Stimulated activated naive CD8-positive, alpha-beta T cell treated with anti-CD3 and anti-CD28 coated beads, Interleukin-15, amount 100 ng/mL, for 72 hours (primary cell): Measurements from ENCODE around the gene ZNF385A.

Experiments used
- ATAC-seq: fragments of 150-1000 bp; cut with Tn5 transposase; 2 replicates; pipeline ENCODE4 v1.10.0; 2021; ENCODE audit warnings: mild to moderate bottlenecking, moderate library complexity
- DNase-seq, 2 donors: peaks; one replicate each; pipeline ENCODE4 v3.0.0; 2021 to 2022
- H3K27ac Mint-ChIP-seq, 2 donors: one replicate each; pipeline ENCODE4 v1.8.0; 2022; ENCODE audit warnings: mild to moderate bottlenecking in 2 of 2, mixed read lengths in 2 of 2, moderate library complexity in 2 of 2
- H3K27me3 Mint-ChIP-seq: one replicate; pipeline ENCODE4 v1.8.0; 2022; ENCODE audit warnings: mixed read lengths
- H3K4me1 Mint-ChIP-seq: one replicate; pipeline ENCODE4 v1.8.0; 2022; ENCODE audit warnings: mild to moderate bottlenecking, mixed read lengths
- H3K4me3 Mint-ChIP-seq, 2 donors: one replicate each; pipeline ENCODE4 v1.8.0; 2022; ENCODE audit warnings: mild to moderate bottlenecking in 2 of 2, mixed read lengths in 2 of 2, moderate library complexity in 1 of 2
- H3K9me3 Mint-ChIP-seq, 2 donors: one replicate each; pipeline ENCODE4 v1.8.0; 2022; ENCODE audit warnings: mixed read lengths in 2 of 2

Gene ZNF385A, protein sequence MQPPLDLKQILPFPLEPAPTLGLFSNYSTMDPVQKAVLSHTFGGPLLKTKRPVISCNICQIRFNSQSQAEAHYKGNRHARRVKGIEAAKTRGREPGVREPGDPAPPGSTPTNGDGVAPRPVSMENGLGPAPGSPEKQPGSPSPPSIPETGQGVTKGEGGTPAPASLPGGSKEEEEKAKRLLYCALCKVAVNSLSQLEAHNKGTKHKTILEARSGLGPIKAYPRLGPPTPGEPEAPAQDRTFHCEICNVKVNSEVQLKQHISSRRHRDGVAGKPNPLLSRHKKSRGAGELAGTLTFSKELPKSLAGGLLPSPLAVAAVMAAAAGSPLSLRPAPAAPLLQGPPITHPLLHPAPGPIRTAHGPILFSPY

DNA sequence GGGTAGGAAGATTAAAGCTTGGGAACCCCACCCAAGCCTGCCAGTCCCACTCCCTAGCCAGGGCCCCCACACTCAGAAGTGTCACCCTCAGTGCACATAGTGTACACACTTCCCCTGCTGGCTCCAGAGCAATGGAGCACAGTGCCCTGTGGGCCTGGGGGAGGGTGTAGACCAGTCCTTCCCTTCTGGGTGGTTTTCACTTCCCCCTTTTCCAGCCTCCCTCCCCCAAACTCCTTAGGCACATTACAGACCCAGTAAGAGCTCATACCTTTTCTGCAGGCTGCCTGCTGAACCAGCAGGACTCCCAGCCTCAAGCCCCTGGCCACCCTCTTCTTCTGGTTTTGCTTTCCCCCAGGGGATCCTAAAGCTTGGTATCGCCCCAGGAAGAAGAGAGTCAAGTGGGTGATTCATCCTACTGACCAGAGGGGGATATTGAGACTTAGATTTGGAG lies at the start of gene ZNF385A:
ZNF385A (minus strand) TSS at position 143 of the 451 bp plus-strand sequence. CDS start 219 bp downstream, outside the sequence.
- ATAC-seq (no peak), DNase-seq (no peak)
- H3K27ac Mint-ChIP-seq = peak within 1 kb of the TSS in 1 of 2 donors; percentile 17
- no peaks in the 10 kb centered on the region for H3K27me3 Mint-ChIP-seq
- H3K4me3 Mint-ChIP-seq = no peak within 1 kb of the TSS
- peaks cover 11% of the 10 kb centered on the region for H3K4me1 Mint-ChIP-seq
- no peaks in the 10 kb centered on the region for H3K9me3 Mint-ChIP-seq

DNA sequence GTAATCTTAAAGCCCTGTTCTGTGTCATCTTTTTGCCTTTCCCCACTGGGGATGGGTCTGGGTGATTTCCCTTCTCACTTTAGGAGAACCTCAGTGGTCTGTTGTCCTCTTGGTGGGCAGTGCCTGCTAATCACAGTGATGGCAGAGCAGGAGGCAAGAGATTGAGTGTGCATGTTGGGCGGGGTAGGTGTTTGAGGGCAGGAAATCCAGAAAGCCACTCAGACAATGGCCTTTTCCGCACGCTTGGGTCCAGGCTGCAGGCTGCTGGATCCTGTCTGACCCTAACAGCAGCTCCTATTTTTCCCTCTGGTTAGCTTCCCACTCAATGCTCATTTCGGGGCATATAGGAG lies 48.3 kb upstream of the ZNF385A start:
- Mint-ChIP-seq H3K4me3 (no peak overlapping the region), H3K27ac (no peak overlapping the region), H3K27me3 (no peaks in the 10 kb centered on the region), H3K4me1 (peaks cover 46% of the 10 kb centered on the region), H3K9me3 (no peaks in the 10 kb centered on the region)
- DNase-seq (no peak), ATAC-seq (peak; percentile 15)

- peak; percentile 30 for ATAC-seq
- Mint-ChIP-seq H3K27ac (peak overlapping the region in 1 of 2 donors; percentile 7), H3K27me3 (no peaks in the 10 kb centered on the region), H3K9me3 (no peaks in the 10 kb centered on the region), H3K4me3 (peak overlapping the region in 1 of 2 donors; percentile 29), H3K4me1 (peaks cover 42% of the 10 kb centered on the region)
- DNase-seq = no peak
These were observed 47.6 kb upstream of the ZNF385A start for GRCh38 chr12:54431911-54432814.

DNA sequence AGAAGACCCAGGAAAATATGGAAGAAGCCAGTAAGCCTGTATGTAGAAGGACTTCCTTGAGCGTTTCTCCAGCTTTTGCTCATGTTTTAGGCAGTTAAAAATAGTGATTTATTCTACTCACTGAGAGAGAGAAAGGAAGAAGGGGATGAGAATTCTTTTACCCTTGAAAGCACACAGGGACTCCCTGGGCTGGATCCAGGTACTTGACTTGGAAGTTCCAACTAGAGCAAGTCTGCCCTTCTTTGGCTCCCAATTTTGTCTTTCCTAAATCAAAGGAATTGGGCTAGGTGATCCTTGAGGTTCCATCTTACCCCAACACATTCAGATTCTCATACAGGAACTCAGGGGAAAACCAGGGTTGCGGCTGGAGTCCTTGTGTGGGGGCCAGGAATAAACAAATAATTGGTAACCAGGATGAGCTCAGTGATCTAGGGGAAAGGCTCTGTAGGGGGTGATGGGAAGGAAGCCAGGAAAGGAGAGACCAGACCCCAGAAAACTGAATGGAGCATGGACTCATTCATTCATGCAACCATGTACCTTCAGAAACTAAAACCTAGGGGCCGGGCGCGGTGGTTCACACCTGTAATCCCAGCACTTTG lies 46.0 kb upstream of the ZNF385A start:
- H3K4me1 Mint-ChIP-seq = peaks cover 41% of the 10 kb centered on the region
- H3K27me3 Mint-ChIP-seq = no peaks in the 10 kb centered on the region
- no peaks in the 10 kb centered on the region for H3K9me3 Mint-ChIP-seq
- no peak overlapping the region for H3K4me3 Mint-ChIP-seq
- no peak for ATAC-seq
- H3K27ac Mint-ChIP-seq = no peak overlapping the region
- DNase-seq = no peak

- Mint-ChIP-seq H3K4me3 (no peak overlapping the region), H3K27ac (no peak overlapping the region), H3K9me3 (no peaks in the 10 kb centered on the region), H3K27me3 (no peaks in the 10 kb centered on the region), H3K4me1 (peaks cover 41% of the 10 kb centered on the region)
- ATAC-seq = no peak
- DNase-seq = no peak
These were observed 44.5 kb upstream of the ZNF385A start for GRCh38 chr12:54429014-54429471.

DNA sequence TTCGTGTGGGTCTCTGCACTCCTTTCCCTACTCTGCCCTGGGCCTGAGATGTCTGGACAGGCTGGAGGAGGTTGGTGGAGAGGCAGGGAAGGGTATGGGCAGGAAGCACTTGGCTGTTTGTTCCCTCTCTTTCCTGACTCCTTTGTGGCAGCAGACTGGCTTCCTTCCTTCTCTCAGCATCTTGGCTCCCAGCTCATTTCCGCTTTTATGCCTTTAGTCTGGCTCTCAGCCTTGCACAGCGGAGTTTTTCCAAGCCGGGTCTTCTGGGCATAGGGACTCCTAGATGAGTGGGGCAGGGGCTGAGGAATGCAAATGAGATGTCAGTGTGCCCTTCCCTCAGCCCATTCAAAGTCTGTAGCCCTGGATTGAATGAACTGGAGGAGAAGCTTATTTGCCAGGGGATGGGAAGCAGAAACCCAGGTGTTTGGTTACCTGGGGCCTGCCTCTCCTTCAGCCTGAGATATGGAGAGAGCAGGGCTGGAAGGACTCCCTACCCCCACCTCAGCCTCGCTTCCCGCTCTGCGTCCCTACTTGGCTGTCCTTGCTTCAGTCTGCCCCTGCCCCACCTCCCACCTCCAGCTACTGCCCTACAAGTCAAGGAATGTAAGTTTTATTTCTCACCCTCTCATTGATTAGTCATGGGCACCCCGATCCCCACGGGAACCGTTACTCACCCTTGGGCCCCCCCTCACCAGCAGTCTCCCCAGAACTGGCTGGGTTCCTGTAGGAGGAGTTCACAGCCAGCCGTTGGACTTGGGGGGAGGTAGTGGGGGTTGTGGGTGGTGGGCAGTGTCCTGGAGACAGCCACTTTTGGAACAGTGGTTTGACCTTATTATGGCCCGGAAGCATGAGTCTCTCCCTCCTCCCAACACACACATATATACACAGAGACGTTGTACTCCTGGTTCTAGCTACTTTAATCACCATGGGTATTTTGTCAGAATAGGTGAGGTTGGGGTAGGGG lies 43.8 kb upstream of the ZNF385A start:
- DNase-seq (no peak), ATAC-seq (peak; percentile 27)
- no peak overlapping the region for H3K27ac Mint-ChIP-seq
- no peak overlapping the region for H3K4me3 Mint-ChIP-seq
- H3K27me3 Mint-ChIP-seq = no peaks in the 10 kb centered on the region
- H3K9me3 Mint-ChIP-seq = no peaks in the 10 kb centered on the region
- H3K4me1 Mint-ChIP-seq = peaks cover 47% of the 10 kb centered on the region

- H3K4me1 Mint-ChIP-seq = peaks cover 42% of the 10 kb centered on the region
- H3K27ac Mint-ChIP-seq = no peak overlapping the region
- DNase-seq (no peak), ATAC-seq (no peak)
- no peak overlapping the region for H3K4me3 Mint-ChIP-seq
- H3K9me3 Mint-ChIP-seq = no peaks in the 10 kb centered on the region
- no peaks in the 10 kb centered on the region for H3K27me3 Mint-ChIP-seq
These were observed 42.6 kb upstream of the ZNF385A start for GRCh38 chr12:54427106-54427505.

GRCh38 chr12:54426690-54427089 lies 42.2 kb upstream of the ZNF385A start:
- no peaks in the 10 kb centered on the region for H3K9me3 Mint-ChIP-seq
- no peak overlapping the region for H3K27ac Mint-ChIP-seq
- H3K27me3 Mint-ChIP-seq = no peaks in the 10 kb centered on the region
- peaks cover 38% of the 10 kb centered on the region for H3K4me1 Mint-ChIP-seq
- DNase-seq (no peak), ATAC-seq (no peak)
- no peak overlapping the region for H3K4me3 Mint-ChIP-seq

GRCh38 chr12:54425702-54426101 lies 41.2 kb upstream of the ZNF385A start:
- ATAC-seq (no peak), DNase-seq (no peak)
- no peaks in the 10 kb centered on the region for H3K27me3 Mint-ChIP-seq
- H3K4me3 Mint-ChIP-seq = no peak overlapping the region
- peaks cover 33% of the 10 kb centered on the region for H3K4me1 Mint-ChIP-seq
- no peaks in the 10 kb centered on the region for H3K9me3 Mint-ChIP-seq
- peak overlapping the region in 1 of 2 donors; percentile 55 for H3K27ac Mint-ChIP-seq

DNA sequence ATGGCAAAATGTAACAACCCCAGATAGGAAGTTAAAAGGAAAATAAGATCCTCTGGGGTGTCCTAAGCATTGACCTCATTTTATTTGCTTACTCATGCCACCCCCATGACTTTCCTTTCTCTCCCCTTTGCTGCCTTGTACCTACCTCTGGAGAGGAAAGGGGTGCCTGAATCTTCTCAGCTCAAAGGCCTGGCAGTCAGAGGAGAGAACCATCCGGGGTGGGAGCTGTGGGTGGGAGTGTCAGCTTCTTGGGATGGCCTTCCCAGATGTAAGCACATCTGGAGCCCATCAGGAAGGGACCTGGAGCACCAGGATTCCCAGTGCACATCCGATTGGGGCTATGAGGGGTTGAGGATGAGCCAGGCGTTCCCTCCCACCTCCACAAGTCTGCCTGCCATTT lies 39.7 kb upstream of the ZNF385A start:
- Mint-ChIP-seq H3K27me3 (no peaks in the 10 kb centered on the region), H3K27ac (no peak overlapping the region), H3K4me3 (no peak overlapping the region), H3K4me1 (peaks cover 44% of the 10 kb centered on the region), H3K9me3 (no peaks in the 10 kb centered on the region)
- DNase-seq (no peak), ATAC-seq (no peak)

- DNase-seq (no peak), ATAC-seq (no peak)
- Mint-ChIP-seq H3K27ac (no peak overlapping the region), H3K27me3 (no peaks in the 10 kb centered on the region), H3K9me3 (no peaks in the 10 kb centered on the region), H3K4me3 (no peak overlapping the region), H3K4me1 (peaks cover 44% of the 10 kb centered on the region)
These were observed 39.2 kb upstream of the ZNF385A start for GRCh38 chr12:54423816-54424150.

DNA sequence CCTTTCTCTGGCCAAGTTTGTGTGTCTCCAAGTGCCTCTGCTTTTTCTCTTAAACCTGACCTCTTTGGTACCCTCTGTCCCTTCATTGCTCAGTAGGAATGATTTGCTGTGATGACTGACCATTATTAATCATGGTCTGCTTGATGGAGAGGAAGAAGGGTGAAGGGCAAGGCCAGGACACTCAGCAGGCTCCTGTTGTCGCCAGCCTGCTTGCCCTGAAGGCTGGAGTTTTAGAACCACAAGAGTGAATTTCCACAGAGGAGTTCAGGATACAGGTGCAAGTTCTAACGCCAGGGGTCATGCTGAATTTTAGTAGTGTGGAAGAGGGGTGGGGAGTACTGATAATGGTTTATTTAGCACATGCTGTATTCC lies 37.3 kb upstream of the ZNF385A start:
- Mint-ChIP-seq H3K4me3 (no peak overlapping the region), H3K27me3 (no peaks in the 10 kb centered on the region), H3K27ac (no peak overlapping the region), H3K9me3 (no peaks in the 10 kb centered on the region), H3K4me1 (peaks cover 44% of the 10 kb centered on the region)
- DNase-seq (no peak), ATAC-seq (no peak)

DNA sequence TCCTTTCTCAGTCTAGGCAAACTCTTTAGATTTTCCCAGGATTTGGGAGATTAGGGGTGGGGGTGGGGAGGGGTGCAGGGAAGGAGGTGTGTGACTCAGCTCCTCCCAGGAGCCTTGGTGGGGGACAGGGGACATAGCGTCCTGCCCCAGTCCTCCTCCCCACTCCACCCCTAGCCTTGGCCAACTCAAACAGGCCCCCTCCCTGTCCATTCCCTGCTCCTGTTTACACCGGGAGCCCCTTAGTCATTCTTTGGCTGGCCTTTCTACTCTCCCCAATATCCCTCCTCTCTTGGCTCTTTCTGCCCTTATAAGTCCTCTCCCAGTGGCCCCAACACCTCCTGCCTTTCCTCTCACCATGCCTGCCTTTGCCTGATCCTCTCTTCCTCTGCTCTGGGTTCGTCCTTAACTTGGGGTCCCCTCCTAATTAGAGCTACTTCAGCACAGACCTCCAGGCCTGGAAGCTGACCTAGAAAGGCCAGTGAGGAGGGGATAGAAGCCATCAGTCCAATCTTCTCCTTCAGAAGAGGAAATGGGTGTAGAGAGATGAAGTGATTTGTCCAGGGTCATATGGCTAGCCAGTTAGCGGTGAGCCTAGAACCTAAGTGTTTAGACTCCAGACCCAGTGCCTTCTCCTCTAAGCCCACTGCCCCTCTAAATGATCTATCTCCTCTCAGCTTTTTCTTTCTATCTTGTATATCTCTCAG lies 36.8 kb upstream of the ZNF385A start:
- Mint-ChIP-seq H3K4me3 (no peak overlapping the region), H3K27me3 (no peaks in the 10 kb centered on the region), H3K27ac (no peak overlapping the region)

DNA sequence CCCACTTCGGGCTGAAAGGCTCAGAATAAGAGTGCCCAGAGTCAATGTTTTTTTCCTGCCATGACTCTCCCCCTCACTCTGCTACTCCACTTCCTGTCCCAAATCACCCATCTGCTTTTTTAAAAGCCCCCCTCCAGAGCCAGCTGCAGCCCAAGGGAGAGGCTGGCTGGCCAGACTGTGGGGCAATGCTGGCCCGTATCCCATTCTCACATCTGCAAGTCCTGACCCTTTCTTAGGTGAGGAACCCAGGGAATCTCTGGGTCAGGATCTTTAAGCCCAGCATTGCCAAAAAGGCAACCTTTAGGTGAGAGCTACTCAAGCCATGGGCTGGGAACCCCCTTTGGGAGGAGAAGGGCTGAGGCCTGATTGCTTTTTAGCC lies 36.2 kb upstream of the ZNF385A start:
- Mint-ChIP-seq H3K27ac (peak overlapping the region in 1 of 2 donors; percentile 75), H3K27me3 (no peaks in the 10 kb centered on the region), H3K9me3 (no peaks in the 10 kb centered on the region), H3K4me3 (peak overlapping the region; percentile 14 to 54), H3K4me1 (peaks cover 55% of the 10 kb centered on the region)
- no peak for ATAC-seq
- no peak for DNase-seq

More for the DNA sequence above, 36.8 kb upstream of the ZNF385A start:
- DNase-seq (no peak), ATAC-seq (no peak)
- Mint-ChIP-seq H3K9me3 (no peaks in the 10 kb centered on the region), H3K4me1 (peaks cover 50% of the 10 kb centered on the region)
